GM21717 (cell line): Measurements from ENCODE around the gene ROR2.
"Not testable (repeated sequence)": the region's sequence is repeated elsewhere in the genome, so short reads cannot be mapped to it uniquely, and the experiment has no call there.

Experiments
- ATAC-seq: cut with Tn5 transposase; IDR thresholded peaks from one replicate; pipeline ENCODE4 v1.9.1; 2021; ENCODE audit warnings: mild to moderate bottlenecking, moderate library complexity; ENCODE audit not compliant: unreplicated experiment

ROR2 gene

DNA sequence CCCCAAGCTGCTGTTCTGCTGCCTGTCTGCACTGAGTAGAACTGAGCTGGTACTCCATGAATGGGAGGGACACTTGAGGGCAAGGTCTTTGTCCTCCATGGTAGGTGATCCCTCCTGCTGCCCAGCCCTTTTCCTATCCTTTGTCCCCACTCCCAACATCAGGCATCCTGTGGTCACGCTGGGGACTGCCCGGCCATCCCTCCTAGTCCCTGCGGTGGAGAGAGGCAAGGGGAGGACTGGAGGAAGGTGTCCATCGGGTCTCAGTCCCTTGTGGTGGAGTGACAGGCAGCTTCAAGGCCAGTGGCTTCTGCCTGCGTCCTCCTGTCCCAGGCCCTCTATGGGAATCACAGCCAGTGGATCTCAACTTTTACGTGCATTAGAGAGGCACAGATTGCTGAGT is 25.9 kb downstream of the ROR2 start:
- no peak for ATAC-seq

DNA sequence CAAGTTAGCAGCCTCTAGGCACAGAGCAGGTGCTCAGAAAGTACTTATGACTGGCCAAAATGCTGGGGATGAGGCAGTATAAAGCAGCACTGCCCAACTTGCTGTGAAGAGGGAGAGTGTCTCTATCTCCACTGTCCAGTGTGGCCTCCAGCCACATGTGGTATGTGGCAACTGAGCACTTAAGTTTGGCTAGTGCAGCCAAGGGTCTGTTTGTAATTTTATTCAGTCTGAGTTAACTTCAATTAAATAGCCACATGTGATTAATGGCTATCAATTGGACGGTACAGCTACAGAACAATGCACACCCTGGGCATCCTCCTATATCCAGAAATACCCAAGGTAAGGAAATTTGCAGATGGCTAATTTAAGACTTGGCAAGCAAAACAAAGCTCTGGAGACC is 26.9 kb downstream of the ROR2 start:
- ATAC-seq: no peak

DNA sequence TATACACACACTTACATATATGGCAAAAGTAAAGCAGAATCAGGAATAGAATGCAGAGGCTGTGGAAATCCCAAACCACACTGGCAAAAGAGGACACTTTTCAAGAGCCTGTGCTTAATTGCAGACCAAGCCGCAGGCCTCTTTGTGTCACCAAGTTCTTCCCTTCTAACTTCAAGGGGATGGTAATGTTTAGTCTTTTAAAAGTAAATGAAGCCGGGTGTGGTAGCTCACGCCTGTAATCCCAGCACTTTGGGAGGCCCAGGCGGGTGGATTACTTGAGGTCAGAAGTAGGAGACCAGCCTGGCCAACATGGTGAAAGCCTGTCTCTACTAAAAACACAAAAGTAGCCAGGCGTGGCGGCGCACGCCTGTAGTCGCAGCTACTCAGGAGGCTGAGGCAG is 28.7 kb downstream of the ROR2 start:
- no peak for ATAC-seq

DNA sequence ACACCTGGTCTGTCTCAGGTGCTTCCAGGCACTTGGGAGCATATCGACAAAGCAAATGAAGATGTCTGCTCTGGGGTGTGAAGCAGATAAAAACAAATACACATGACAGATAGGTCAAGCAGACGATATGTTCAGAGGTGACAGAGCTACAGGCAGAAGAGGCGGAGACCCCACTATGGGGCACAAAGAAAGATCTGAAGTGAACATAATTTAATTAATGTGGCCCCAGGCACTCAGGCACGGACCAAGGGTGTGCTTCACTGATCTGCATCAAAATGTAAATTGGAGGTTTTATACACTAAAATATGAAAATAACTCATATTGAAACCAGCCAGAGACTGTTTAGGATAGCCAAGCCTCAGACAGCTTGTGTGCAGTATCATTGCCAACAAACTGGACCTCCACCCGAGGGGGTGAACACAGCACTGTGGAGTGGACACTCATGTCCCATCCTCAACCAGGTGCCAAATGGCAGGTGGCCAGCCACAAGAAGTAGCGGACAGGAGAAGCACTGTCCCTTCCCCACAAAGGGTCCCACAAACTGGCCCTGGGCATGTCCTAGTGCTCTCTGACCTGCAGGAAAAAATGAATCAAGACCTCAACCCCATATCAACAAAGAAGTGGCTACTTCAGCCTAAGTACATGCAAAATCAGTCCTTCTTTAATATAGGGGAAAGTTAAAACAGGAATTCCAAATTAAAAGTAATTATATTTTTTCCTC is 29.2 kb downstream of the ROR2 start:
- ATAC-seq: no peak

DNA sequence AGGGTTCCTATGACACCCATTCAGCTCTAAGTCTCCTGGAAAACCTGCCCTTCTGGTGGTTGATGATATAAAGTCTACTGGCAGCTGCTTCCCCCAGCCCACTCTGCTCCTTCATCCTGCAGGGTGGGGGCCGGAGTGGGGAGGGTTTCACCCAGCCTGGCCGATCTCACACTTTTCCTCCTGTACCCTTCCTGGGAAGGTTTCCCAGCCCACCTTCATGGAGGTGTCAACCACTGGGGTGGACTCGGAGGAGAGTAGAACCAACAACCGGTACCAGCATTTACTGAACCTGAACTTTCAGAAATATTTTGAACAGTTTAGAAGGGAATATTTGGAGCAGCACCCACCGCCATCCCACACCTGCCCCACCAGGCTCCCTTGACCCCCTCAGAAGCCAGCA is 30.4 kb downstream of the ROR2 start:
- no peak for ATAC-seq

DNA sequence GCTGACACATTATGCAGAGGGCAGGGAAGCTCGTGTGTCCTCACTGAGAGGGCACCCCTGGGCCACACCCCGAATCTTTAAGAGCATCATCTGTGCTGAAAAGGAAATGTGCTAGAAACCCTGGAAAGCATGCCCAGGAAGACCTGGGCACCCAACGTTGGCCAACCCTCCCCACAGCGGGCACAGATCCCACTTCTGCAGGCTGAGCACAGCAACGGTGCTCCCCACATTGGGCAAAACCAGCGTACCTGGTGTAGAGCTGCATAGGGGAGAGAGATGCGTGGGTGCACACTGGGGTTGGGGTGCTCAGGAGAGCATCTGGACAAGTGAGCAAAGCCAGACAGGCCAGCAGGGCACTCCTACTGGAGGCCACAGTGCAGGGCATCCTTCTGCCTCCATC is 32.6 kb downstream of the ROR2 start:
- no peak for ATAC-seq

DNA sequence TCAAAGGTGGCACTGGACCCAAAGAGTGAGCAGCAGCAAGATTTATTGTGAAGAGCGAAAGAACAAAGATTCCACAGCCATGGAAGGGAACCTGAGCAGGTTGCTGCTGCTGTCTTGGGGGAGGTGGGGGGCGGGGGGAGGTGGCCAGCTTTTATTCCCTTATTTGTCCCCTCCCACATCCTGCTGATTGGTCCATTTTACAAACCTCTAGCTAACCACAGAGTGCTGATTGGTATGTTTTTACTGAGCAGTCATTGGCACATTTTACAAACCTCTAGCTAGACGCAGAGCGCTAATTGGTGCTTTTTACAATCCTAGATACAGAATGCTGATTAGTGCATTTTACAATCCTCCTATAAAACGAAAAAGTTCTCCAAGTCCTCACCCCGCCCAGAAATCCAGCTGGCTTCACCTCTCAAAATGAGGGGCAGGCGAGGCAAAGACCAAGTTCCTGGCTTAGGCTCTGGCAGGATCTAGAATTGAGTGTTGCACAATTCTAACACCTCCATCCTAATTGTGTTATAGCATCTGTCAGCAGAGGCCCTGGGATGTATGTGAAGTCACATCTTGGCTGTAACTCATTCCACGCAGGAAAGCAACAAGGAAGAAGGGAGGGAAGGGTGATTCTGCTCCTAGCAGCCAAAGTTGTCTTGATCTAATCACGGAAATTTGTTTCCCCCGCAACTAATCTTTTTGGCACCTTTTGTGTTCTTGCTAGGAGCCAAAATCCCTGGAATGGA is 34.3 kb downstream of the ROR2 start:
- ATAC-seq: no peak

DNA sequence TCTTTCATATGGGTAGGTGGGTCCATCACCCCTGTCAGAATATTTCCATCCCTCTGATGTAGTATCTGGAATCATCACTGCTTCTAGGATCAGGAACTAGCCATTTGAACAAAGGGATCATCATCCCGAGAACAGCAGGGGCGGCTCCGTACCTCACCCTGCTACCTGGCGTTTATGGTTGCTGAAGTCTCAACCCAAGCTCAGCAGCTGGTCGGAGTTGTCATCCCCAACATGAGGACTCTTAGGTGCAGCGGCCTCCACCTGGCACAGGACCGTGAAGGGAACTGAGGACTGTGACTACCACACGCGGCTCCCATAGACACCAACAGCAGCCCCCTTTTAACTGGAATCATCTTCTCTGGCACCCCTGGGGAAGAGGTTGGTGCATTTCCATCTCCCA is 35.1 kb downstream of the ROR2 start:
- no peak for ATAC-seq

DNA sequence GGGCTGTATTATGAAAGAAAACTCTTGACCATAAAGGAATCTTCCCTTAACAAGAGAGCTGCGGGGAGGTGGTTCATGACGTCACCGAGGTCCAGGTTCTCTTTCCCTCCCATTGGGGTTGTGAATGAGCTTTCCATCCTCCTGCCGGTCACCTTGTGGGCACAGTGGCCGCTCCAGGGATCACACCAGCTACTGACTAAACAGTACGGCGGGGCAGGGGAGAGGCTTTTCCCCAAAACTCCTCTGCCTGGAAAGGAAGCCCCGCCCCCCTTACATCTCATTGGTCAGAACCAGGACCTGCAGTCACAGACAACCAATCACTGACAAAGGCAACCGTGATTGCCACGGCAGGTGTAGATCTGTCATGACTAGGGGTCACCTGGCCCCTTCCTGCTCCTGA is 35.6 kb downstream of the ROR2 start:
- no peak for ATAC-seq

DNA sequence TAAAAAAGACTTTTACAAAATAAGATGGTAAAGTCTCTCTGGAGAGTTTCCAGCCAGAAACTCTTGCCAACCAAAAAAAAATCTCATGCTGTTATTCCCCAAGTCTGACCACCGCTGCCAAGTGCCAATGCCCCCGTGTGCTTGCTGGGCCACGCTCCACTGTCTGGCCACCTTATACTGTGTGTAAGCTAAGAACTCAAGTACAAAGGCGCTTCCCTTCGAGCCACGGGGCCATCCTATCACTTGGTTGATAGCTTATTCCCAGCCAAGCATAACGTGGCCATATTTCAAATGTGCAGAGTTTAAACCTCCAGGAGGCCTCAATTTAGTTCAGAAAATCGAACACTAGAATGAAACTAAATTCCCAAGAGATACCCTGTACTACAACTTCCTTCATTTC is 36.0 kb downstream of the ROR2 start:
- no peak for ATAC-seq

DNA sequence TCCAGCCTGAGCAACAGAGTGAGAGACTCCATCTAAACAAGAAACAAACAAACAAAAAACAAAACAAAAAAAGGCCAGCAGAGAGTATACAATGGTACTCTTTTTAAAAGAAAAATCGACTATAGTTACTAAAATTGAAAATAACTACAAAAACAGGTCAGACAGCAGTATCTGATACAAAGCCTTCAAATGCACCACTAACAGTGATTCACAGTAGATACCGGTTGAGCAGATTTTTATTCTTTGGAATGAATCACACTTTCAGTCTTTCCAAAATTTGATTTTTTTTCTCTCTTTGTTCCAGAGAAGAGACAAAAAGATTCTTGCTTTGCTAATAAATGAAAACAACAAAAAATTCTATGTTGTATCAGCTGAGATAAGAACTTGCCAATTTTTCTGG is 36.9 kb downstream of the ROR2 start:
- ATAC-seq: no peak

DNA sequence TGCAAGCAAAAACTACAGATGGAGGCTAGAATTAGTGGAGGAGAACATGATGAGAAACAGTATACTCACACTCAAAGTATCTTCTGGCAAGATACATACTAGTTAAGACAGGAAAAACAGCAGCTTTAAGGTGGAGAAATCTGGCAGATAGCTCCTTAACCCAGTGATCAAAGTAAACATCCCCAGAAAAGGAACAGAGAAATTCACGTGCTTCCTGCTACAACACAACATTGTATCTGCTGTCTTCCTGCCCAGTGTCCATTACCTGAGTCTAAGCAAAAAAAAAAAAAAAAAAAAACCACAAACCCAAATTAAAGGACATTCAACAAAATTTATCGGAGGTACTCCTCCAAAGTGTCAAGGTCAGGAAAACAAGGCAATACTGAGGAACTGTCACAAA is 38.4 kb downstream of the ROR2 start:
- ATAC-seq: no peak

DNA sequence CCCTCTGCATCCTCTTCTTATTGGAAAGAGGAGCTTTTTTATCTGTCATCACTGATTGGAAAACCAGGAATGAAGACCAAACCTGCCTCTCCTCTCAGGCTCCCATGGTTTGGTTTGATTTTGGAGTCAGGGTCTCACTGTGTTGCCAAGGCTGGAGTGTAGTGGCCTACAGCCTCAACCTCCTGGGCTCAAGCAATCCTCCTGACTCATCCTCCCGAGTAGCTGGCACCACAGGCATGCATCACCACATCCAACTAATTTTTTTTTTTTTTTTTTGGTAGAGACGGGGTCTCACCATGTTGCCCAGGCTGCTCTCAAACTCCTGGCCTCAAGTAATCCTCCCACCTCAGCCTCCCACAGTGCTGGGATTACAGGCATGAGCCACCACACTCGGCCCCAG is 40.8 kb downstream of the ROR2 start:
- ATAC-seq: not testable (repeated sequence)

DNA sequence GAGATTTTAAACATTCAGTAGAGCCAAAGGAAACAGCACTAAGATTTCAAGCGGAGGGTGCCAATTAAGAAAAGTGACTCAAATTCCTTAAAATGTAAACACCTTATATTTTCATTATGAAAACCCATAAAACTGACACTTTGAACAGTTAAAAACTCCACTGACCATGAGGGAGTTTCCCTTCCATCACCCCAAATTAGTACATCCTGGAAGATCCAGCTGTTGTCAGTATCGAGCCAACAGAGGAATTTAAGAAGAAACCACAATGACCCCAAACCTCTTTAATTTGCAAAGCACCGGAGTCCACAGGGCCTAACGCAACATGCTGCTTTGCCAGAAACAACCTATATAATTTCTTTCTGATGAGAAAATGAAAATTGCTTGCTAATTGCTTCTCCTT is 41.3 kb downstream of the ROR2 start:
- ATAC-seq: no peak

DNA sequence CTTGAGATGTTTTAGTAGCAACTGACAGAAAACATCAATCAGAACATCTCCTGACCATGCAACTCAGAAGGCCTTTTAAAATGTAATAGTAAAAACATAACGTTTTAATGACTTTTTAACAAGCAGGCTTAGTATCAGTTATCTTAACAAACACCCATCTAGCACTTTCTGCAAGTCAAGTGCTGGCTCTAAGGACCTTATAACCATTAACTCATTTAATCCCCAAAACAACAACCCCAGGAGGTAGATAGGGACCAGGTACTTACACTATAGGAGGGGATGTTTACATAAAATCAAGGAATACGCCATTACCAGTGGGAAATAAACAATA is 41.8 kb downstream of the ROR2 start:
- ATAC-seq: no peak

DNA sequence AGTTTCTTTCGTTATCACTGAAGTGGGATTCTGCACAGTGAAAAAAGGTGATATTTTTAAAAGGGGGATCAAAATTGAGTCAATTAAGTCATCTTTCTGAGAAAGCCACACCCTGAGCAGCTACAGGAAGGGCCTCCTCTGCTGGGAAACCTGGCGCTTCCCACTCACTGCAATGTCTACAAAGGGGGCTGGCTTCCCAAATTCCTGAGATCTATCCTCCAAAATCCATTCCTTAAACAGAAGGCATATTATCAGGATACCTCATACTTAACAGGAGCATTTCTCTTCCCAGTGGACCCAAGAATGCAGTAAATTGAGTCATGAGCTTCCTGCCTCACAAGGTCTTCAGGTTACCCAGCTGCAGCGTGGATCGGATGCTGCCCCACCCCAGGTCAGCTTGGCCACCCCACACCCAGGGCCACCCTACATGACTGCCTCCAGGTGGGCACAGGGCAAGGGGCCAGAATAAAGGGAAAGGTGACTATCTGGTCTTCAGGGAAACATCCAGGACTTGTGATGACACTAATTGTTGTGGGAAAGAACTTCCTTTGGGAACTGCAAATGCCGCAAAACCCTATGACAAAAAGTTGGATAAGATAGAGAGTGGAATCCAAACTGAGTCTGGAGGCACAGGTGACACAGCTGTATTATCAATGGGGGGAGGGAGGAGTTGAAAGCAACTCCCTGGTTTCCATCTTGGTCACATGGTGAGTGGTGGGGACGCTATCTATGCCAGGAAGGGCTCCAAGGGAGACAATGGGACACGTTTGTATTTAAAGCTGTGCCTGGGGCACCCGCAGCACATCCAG is 42.3 kb downstream of the ROR2 start:
- ATAC-seq: no peak

DNA sequence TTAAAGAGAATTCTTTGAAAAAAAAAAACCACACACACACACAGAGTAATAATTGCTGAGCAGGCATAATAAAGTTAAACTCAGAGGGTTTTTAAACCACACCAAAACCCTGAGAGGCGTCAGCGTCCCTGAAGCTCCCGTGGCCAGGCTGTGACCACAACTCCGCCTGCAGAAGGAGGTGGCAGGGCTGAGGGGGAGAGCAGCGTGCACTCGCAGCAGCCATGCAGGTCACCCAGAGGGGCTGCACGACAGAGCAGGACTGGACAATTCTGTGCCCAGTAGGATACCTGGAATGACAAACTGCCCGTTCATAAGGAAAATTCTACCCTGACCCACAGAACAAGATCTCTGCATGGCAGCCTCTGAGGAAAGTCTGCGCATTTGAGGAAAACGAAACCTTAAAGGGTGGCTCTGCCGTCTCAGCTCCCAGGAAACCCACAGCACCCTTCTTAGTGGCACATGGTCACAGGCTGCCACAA is 44.0 kb downstream of the ROR2 start:
- no peak for ATAC-seq

DNA sequence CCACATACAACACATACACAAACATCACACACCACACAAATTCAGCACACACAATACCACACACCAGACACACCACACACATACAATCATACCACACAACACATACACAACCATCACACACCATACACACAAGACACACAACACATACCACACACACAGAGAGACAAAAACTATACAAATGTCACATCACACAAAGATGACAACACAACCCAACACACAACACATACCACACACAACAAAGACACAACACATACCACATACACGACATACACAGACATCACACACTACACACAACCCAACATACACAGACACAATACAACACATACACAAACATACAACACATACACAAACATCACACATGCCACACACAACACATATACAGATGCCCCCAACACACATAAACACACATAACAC is 44.8 kb downstream of the ROR2 start:
- no peak for ATAC-seq

DNA sequence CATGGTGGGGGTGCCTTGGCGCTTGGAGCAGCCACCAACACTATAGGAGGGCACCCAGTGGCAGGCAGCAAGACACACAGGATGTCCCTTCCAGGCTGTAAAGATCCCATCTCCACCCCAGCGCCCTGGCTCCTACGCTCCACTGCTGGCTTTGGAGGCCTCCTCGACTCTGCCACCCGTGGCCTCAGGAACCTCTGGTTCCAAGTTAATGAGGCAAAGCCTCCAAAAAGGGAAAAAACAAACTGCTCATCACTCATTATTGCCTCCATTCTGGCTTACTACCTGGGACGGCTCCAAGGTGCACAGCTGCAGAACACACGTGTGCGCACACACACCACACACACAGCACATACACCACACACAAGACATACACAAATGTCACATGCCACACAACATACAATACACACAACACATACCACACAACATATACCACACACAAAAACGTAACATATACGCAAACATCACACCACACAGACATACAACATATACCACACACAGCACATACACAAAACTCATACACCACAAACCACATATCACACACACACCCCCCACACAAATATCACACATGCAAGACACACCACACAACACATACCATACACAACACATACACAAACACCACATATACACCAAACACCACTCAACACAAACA is 45.3 kb downstream of the ROR2 start:
- no peak for ATAC-seq

DNA sequence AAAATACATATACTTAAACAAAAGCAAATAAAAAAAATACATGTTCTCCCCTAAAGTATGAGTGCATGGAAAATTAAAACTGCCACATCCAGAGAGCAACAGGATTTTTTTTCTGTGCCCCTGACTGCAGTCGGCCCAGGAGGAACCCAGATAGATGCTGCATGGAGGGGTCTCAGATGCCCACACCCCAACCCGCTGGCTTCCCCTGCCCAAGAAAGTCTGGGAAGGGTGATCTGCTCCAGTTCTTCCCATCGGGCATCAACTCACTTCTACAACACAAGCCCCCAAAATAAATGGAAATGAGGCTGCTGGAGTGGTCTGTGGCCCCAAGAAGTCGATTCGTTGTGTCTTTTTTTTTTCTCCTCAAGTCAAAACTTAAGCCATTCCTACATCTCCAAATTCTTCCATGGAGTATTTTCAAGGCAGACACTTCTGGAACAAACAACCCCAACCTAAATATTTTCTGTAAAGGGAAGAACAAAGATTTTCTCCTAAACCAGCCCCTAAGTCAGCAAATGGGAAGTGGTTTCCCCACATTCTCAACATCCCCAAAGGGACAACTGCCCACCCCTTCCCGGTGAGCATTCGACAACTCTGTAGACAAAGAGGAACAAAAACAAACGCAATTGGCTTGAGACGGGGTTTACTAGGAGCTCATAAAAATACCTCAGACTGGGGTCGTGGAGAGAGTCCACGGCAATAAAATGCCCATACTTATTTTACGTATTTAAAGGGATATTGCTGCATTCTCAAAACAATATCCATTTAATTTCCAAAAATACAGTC is 46.7 kb downstream of the ROR2 start:
- ATAC-seq: no peak
